GM12801 (cell line): ENCODE measurements around the gene PCBP1.

ENCODE experiments used
- CTCF ChIP-seq: IDR thresholded peaks from one replicate; pipeline ENCODE4 v1.5.1; 2011; ENCODE audit warnings: control low read depth; ENCODE audit not compliant: insufficient read length; ENCODE audit errors: extremely low read depth

PCBP1 gene

GRCh38 chr2:70089983-70090525 is 2.8 kb downstream of the PCBP1 start:
- no peak for TF ChIP-seq CTCF

- TF ChIP-seq CTCF = no peak
Measured at GRCh38 chr2:70090706-70091334, 3.5 kb downstream of the PCBP1 start.

- TF ChIP-seq CTCF = no peak
Measured at GRCh38 chr2:70091364-70091763, 4.1 kb downstream of the PCBP1 start.

- TF ChIP-seq CTCF = no peak
Measured at GRCh38 chr2:70091816-70092215, 4.5 kb downstream of the PCBP1 start.

- no peak for TF ChIP-seq CTCF
Measured at GRCh38 chr2:70094171-70094977, 7.1 kb downstream of the PCBP1 start.

GRCh38 chr2:70094978-70095719 is 7.9 kb downstream of the PCBP1 start:
- TF ChIP-seq CTCF = no peak
